GM18511 (cell line): ENCODE measurements around the gene DAO.
A peak's percentile ranks its signal among the peaks of the same experiment; 100 is the strongest.
"Not testable (repeated sequence)": the region's sequence is repeated elsewhere in the genome, so short reads cannot be mapped to it uniquely, and the experiment has no call there.

Source experiments
- ATAC-seq: cut with Tn5 transposase; IDR thresholded peaks from one replicate; pipeline ENCODE4 v1.9.1; 2021; ENCODE audit warnings: mild to moderate bottlenecking, moderate library complexity; ENCODE audit not compliant: unreplicated experiment

DAO gene

GRCh38 chr12:108879615-108880254 is at the start of gene DAO:
Gene DAO (plus strand): TSS chr12:108880092. CDS start chr12:108885007, 4,915 bp downstream.
- ATAC-seq = no peak

GRCh38 chr12:108831309-108831991 is 48.4 kb upstream of the DAO start:
- peak; percentile 74 for ATAC-seq

GRCh38 chr12:108832208-108832607 is 47.7 kb upstream of the DAO start:
- ATAC-seq = no peak

- no peak for ATAC-seq
Observed at GRCh38 chr12:108832730-108833354, 47.0 kb upstream of the DAO start.

GRCh38 chr12:108833355-108833733 is 46.5 kb upstream of the DAO start:
- ATAC-seq = no peak

- no peak for ATAC-seq
Observed at GRCh38 chr12:108833757-108834472, 46.0 kb upstream of the DAO start.

GRCh38 chr12:108835860-108836634 is 43.8 kb upstream of the DAO start:
- ATAC-seq = no peak

GRCh38 chr12:108837239-108837638 is 42.7 kb upstream of the DAO start:
- ATAC-seq = no peak

DNA sequence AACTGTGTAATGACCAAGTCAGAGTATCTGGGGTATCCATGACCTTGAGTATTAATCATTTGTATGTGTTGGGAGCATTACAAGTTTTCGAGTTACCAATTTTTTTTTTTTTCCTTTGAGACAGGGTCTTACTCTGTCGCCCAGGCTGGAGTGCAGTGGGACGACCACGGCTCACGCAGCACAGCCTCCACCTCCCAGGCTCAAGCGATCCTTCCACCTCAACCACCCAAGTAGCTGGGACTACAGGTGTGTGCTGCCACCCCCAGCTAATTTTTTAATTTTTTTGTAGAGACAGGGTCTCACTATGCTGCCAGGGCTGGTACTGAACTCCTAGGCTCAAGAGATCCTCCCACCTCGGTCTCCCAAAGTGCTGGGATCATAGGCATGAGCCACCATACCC is 42.2 kb upstream of the DAO start:
- ATAC-seq = no peak

GRCh38 chr12:108838194-108839017 is 41.5 kb upstream of the DAO start:
- ATAC-seq = peak; percentile 97

- no peak for ATAC-seq
Observed at GRCh38 chr12:108839018-108839889, 40.6 kb upstream of the DAO start.

- no peak for ATAC-seq
Observed at GRCh38 chr12:108839890-108840230, 40.0 kb upstream of the DAO start.

DNA sequence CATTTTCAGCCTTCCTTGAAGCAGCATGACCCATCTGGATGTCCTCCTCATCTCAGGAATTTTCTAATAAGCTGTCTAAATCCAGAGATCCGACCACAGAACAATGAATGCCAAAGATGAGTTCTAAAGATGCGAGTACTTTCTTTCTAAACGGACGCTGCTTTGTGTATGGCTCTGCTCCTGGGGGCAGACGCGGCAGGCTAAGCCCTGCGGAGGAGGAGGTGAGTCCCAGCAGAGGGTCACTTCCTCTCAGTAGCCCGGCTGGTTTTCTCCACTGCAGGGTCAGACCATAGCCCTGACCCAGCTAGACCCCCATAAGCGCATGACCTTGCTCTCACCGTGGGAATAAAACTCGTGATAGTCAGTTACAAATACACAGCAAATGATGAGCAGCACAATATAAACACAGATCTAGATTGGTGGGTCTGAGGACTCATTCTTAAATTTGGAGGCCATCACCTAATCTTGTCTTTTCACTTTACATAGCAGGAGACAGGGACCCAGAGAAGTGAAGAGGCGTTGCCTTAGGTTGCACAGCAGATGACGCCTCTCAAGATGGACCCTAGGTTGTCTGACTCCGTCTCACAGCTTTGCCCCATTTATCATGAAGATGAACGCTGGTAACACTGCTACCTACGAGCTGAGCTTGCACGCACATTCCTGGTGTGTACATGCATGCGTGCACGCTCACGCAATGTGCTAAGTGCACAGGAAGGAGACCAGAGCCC is 39.1 kb upstream of the DAO start:
- no peak for ATAC-seq

DNA sequence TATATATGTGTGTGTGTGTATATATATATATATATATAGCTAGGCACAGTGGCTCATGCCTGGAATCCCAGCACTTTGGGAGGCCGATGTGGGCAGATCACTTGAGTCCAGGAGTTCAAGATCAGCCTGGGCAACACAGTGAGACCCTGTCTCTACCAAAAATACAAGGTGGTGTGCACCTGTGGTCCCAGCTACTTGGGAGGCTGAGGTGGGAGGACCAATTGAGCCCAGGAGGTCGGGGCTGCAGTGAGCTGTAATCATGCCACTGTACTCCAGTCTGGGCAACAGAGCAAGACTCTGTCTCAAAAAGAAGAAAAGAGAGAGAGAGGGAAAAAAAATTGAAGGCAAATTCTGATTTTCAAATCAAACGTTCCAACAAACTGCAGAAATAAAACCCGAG is 38.1 kb upstream of the DAO start:
- ATAC-seq = not testable (repeated sequence)

DNA sequence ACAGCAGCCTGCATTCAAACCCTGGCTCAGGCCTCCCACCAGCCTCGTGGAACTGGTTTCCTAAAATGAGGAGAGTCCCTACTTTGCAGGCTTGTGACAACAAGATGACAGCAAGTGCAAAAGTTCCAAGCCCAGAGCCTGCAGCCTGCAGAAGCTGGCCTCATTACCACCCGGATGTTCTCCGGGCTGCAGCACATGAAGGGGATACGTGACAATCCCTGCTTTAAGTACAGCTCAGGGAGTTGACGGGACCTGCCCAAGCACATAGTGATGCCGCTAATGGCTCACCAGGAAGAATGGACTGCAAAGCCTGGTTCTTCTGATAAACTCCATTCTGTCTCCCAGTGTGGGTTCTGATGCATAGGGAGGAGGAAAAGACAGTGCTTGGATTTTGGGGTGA is 37.5 kb upstream of the DAO start:
- no peak for ATAC-seq

DNA sequence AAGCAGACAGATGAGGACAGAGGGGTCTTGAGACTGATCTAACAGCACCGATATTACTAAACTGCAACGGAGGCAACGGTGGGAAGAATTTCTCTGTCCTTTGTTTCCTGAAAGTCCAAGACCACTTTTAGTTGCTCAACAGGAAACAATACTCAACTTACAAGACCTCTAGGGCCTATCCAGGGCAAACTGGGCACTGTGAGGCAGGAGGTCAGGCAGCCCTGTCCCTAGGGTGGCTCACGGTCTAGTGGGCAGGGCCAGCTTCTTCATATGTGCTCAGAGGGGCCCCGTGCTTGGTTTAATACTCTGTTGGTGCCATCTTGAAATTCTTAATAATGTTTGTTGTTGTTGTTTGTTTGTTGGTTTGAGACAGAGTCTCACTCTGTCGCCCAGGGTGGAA is 36.7 kb upstream of the DAO start:
- no peak for ATAC-seq

GRCh38 chr12:108845696-108846095 is 34.2 kb upstream of the DAO start:
- no peak for ATAC-seq

DNA sequence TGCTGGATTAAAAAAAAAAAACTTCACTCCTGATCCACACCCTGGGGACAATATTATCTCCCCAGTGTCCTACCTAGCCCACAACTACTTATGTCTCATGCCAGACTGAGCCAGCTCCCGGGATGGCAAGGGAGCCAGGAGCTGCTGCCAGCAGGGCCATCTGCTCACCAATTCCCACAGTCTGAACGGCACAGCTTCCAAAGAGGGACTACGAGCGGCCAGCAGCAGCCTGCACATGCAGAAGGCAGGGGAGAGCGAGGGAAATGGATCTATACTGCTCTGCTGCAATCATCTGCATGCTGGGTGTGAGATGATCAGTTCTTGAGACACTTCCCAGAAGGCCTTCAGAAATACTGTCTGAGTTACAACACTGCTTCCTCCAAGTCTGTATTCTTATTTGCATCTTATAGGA is 33.6 kb upstream of the DAO start:
- ATAC-seq = no peak

- ATAC-seq = no peak
Observed at GRCh38 chr12:108847705-108848104, 32.2 kb upstream of the DAO start.
